Ishikawa (cell line): Measurements from ENCODE around the gene RBM44.

Experiments
- EP300 ChIP-seq: IDR thresholded peaks from 2 replicates; pipeline ENCODE4 v1.6.1; 2012; ENCODE audit warnings: borderline replicate concordance
- NFIC ChIP-seq: IDR thresholded peaks from 2 replicates; pipeline ENCODE4 v1.6.1; 2012
- RAD21 ChIP-seq: IDR thresholded peaks from 2 replicates; pipeline ENCODE4 v1.6.1; 2012; ENCODE audit warnings: low read depth
- REST ChIP-seq: IDR thresholded peaks from 2 replicates; pipeline ENCODE4 v1.6.1; 2012; ENCODE audit warnings: low read depth, mild to moderate bottlenecking
- TAF1 ChIP-seq: IDR thresholded peaks from 2 replicates; pipeline ENCODE4 v1.6.1; 2012; ENCODE audit warnings: low read depth, mild to moderate bottlenecking
- TCF12 ChIP-seq: IDR thresholded peaks from 2 replicates; pipeline ENCODE4 v1.6.1; 2012; ENCODE audit warnings: low read depth
- TEAD4 ChIP-seq: IDR thresholded peaks from 2 replicates; pipeline ENCODE4 v1.6.1; 2012
- TF ChIP-seq, protein P1 (sequence below): IDR thresholded peaks from 2 replicates; pipeline ENCODE4 v1.6.1; 2012

- no peak for TF ChIP-seq TAF1
- no peak for TF ChIP-seq NFIC
- TF ChIP-seq TCF12 = no peak
- no peak for TF ChIP-seq TEAD4
- TF ChIP-seq REST = no peak
- TF ChIP-seq, protein P1, sequence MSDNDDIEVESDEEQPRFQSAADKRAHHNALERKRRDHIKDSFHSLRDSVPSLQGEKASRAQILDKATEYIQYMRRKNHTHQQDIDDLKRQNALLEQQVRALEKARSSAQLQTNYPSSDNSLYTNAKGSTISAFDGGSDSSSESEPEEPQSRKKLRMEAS = no peak
- no peak for TF ChIP-seq EP300
- no peak for TF ChIP-seq RAD21
Measured at GRCh38 chr2:237857791-237858190, 59.2 kb downstream of the RBM44 start.
